AG09319 (cell line): ENCODE data around the gene SHPK.

Experiments
- DNase-seq: peaks from one replicate; pipeline ENCODE4 v3.0.0-alpha.2; 2010; ENCODE audit warnings: low read depth; ENCODE audit errors: extremely low read depth
- TF ChIP-seq, protein P1 (sequence below): IDR thresholded peaks from 2 replicates; pipeline ENCODE4 v1.5.1; 2011; ENCODE audit warnings: low read depth, mild to moderate bottlenecking, inconsistent platforms, low read length, moderate library complexity

Gene SHPK

DNA sequence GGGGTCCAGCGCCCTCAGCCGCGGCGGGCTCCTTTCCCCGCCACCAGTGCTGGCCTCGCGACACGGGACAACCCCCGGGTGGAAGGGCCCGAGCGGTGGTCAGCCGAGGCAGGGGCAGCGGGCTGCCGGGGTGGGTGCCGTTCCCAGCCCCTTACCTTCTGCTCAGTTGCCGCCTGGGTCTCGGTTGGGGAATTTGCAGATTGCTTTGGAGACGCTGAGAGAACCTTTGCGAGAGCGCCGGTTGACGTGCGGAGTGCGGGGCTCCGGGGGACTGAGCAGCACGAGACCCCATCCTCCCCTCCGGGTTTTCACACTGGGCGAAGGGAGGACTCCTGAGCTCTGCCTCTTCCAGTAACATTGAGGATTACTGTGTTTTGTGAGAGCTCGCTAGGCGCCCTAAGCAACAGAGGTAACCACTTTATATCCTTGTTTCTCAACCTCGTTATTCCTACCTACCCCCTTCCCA, 891 bp upstream of the SHPK start:
- no peak for DNase-seq
- TF ChIP-seq, protein P1, sequence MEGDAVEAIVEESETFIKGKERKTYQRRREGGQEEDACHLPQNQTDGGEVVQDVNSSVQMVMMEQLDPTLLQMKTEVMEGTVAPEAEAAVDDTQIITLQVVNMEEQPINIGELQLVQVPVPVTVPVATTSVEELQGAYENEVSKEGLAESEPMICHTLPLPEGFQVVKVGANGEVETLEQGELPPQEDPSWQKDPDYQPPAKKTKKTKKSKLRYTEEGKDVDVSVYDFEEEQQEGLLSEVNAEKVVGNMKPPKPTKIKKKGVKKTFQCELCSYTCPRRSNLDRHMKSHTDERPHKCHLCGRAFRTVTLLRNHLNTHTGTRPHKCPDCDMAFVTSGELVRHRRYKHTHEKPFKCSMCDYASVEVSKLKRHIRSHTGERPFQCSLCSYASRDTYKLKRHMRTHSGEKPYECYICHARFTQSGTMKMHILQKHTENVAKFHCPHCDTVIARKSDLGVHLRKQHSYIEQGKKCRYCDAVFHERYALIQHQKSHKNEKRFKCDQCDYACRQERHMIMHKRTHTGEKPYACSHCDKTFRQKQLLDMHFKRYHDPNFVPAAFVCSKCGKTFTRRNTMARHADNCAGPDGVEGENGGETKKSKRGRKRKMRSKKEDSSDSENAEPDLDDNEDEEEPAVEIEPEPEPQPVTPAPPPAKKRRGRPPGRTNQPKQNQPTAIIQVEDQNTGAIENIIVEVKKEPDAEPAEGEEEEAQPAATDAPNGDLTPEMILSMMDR = no peak

DNA sequence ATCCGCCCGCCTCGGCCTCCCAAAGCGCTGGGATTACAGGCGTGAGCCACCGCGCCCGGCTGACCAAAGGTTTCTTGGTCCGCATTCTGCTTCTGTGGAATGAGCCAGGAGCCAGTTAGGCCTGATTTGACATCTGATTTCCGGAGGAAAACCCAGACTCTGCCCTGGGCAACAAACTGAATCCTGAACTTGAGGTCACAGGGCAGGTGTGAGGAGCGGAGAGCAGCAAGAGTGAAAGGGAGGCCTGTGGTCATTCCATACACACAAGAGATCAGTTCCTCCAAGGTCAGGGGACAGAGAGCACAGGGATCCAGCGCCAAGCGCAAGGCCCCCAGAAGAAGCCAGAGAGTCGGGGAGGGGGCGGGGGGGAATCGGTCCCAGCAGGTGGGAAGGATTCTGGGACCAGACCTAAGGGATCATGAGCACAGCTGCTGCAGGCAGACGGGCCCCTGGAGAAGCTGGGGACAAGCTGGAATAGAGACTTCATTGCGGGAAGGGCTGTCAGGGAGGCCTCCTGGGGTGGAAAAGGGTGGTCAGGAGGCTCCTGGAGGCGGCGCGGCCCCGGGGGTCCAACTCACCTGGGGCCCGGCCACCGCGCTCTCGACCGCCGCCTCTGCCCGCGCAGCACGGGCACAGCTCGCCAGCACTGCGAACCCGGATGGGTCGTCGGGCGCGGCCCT, 436 bp downstream of the SHPK start:
- TF ChIP-seq, protein P1 = no peak
- no peak for DNase-seq

DNA sequence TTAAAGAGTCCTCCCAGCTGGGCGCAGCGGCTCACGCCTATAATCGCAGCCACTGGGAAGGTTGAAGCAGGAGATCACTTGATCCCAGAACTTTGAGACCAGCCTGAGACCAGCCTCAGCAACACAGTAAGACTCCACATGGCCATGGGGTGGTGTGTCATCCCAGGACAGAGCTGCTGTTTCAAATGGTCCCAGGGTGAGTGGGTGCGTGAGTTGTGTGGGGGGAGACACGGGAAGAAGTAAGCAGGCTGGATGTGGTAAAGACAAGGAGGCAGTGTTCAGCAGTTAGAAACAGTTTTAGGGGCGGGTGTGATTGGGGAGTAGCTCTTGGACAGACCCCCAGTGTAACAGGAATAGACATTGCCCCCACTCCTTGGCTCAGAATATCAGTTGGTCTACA, 3.8 kb downstream of the SHPK start:
- no peak for DNase-seq
- TF ChIP-seq, protein P1 = no peak

DNA sequence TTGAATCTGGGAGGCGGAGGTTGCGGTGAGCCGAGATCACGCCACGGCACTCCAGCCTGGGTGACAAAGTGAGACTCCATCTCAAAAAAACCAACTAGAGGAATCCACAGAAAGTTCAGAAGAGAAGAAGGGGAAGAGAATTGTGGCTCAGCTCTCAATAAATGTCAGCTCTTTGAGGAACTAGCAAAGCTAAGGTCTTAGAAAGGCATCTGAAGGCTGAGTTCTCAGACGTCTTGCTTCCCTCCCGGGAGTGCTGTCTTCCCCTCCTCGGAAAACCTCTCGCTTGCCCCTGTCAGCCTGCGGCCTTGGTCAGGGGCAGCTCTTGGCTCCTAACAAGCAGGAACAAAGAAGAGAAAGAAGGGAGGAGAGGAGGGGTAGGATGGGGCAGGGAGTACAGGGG, 5.3 kb downstream of the SHPK start:
- no peak for DNase-seq
- TF ChIP-seq, protein P1 = no peak

DNA sequence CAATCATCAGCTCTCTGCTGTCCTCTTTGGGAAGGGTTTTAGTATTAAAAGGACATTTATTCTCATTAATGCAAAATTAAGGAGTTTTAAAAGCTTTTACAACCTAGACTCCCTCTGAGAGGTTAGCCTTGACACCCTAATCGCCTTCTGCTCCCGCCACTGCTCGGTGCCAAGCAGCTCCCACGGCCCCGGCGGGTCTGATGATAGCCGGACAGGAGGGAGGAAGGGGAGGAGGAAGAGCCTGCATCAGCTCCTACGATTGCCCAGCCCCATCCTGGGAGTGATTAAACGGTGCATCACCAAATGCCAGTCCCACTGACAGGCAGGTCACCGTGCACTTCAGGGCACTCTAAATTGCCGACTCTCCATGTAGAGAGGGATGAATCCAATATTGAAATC, 8.3 kb downstream of the SHPK start:
- TF ChIP-seq, protein P1 = no peak
- no peak for DNase-seq

DNA sequence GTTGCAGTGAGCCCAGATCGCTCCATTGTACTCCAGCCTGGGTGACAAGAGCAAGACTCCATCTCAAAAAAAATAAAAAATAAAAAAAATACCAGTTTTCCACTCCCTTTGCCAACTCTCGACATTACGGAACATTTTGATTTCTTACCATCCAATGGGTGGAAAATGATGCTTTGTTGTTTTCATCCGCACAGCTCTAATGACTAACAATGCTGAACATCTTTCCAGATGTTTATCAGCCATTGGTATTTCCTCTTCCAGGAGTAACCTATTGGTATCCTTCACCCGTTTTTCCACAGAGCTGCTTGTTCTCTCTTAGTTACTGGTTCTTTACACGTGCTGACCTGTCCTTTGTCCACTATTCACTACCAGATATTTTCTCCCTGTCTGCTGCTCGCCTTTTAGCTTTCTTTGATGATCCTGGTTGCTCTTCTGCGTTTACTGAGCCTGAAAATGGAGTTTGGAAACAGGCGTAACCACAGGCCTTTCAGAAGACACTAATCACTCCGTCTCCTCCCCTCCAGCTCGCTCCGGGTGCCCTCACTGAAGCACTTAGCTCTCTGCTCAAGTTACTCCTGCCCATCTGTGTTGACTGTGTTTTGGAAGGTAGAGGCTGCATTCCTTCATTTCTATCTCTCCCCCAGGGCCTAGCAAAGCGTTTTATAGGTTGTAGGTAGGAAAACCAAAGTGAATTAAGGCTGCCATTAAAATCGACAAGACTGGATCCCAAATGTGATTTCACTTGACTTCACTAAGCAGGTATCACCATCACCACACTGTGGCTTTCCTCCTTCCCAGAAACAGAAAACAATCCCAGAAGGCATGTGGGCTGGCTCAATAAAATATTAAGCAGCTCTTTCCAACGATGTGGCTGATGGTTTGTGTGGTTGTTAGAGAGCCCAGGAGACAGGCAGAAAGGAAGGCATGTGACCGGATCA, 8.9 kb downstream of the SHPK start:
- no peak for DNase-seq
- TF ChIP-seq, protein P1 = no peak
